ENCODE results near the gene ABHD17C.
A peak's percentile ranks its signal among the peaks of the same experiment; 100 is the strongest.

The ABHD17C gene

GRCh38 chr15:80766275-80766674, 71.2 kb downstream of the ABHD17C start:
- DNase-seq (ENCODE audit: low read depth) = no peak

GRCh38 chr15:80768158-80768557, 73.0 kb downstream of the ABHD17C start:
- no peak for DNase-seq (ENCODE audit: low read depth)

GRCh38 chr15:80769153-80769828, 74.2 kb downstream of the ABHD17C start:
- no peak for DNase-seq (ENCODE audit: low read depth)

GRCh38 chr15:80769829-80770705, 75.0 kb downstream of the ABHD17C start:
- DNase-seq (ENCODE audit: low read depth) = peak; percentile 72

- peak; percentile 35 for DNase-seq (ENCODE audit: low read depth)
Measured at GRCh38 chr15:80773122-80773551, 78.0 kb downstream of the ABHD17C start.

- DNase-seq (ENCODE audit: low read depth) = no peak
Measured at GRCh38 chr15:80773792-80774352, 78.8 kb downstream of the ABHD17C start.

- DNase-seq (ENCODE audit: low read depth) = no peak
Measured at GRCh38 chr15:80774486-80774885, 79.4 kb downstream of the ABHD17C start.

- no peak for DNase-seq (ENCODE audit: low read depth)
Measured at GRCh38 chr15:80775338-80775737, 80.2 kb downstream of the ABHD17C start.

GRCh38 chr15:80776420-80777045, 81.4 kb downstream of the ABHD17C start:
- DNase-seq (ENCODE audit: low read depth) = peak; percentile 68

- DNase-seq (ENCODE audit: low read depth) = peak; percentile 87
Measured at GRCh38 chr15:80777137-80777536, 82.0 kb downstream of the ABHD17C start.

GRCh38 chr15:80777826-80778620, 82.9 kb downstream of the ABHD17C start:
- no peak for DNase-seq (ENCODE audit: low read depth)

- DNase-seq (ENCODE audit: low read depth) = no peak
Measured at GRCh38 chr15:80778621-80778963, 83.5 kb downstream of the ABHD17C start.

- DNase-seq (ENCODE audit: low read depth) = peak; percentile 58
Measured at GRCh38 chr15:80778964-80779657, 84.0 kb downstream of the ABHD17C start, which contains the start of gene CEMIP. Gene CEMIP (plus strand): TSS chr15:80779370. CDS start chr15:80873880, 94,510 bp downstream.

- DNase-seq (ENCODE audit: low read depth) = no peak
Measured at GRCh38 chr15:80779658-80780415, 84.7 kb downstream of the ABHD17C start.

GRCh38 chr15:80780416-80781221, 85.5 kb downstream of the ABHD17C start:
- DNase-seq (ENCODE audit: low read depth) = peak; percentile 55

GRCh38 chr15:80783260-80783659, 88.2 kb downstream of the ABHD17C start:
- DNase-seq (ENCODE audit: low read depth) = no peak

- no peak for DNase-seq (ENCODE audit: low read depth)
Measured at GRCh38 chr15:80785335-80785734, 90.2 kb downstream of the ABHD17C start.

GRCh38 chr15:80785811-80786354, 90.8 kb downstream of the ABHD17C start:
- no peak for DNase-seq (ENCODE audit: low read depth)

GRCh38 chr15:80787316-80787715, 92.2 kb downstream of the ABHD17C start:
- no peak for DNase-seq (ENCODE audit: low read depth)
